GM12872 (cell line): ENCODE measurements around the gene SLC16A13.

Source experiments
- CTCF ChIP-seq: IDR thresholded peaks from 3 replicates; pipeline ENCODE4 v1.5.1; 2011; ENCODE audit warnings: low read depth, mild to moderate bottlenecking, low read length, moderate library complexity; ENCODE audit not compliant: insufficient read depth

SLC16A13 gene, protein sequence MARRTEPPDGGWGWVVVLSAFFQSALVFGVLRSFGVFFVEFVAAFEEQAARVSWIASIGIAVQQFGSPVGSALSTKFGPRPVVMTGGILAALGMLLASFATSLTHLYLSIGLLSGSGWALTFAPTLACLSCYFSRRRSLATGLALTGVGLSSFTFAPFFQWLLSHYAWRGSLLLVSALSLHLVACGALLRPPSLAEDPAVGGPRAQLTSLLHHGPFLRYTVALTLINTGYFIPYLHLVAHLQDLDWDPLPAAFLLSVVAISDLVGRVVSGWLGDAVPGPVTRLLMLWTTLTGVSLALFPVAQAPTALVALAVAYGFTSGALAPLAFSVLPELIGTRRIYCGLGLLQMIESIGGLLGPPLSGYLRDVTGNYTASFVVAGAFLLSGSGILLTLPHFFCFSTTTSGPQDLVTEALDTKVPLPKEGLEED

DNA sequence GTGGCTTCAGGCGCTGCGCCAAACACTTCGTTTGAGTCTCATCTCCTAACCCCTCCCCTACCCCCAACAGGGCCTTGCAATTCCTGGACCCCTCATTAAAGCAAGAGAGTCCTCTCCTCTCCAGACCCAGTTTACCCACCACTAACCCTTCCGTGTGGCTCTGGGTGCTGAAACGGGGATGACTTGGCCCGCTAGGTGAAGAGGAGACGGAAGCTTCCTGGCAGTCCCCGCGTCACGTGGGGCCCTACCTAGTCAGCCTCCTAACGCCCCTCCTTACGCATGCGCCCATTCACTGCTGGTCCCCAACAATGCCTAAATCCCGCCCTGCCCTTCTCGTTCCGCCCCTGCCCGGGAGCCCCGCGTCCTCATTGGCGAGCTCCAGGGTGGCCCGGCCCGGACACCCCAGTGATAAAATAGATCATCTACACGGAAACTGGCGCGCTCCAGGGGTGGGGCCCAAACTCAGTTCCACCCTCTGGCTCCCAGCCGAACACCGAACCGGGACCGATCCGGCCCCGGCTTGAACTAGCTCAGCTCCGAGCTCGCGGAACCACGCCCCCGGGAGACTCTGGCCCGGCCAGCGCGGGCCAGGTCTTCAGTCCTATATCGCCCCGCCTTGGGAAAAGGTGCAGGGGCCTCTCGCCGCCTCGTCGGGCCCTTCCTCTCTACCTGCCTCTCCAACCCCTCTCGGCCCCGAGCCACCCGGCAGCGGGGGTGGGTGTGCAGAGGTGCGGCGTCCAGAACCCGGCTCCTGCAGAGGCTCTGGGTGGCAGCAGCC, at the start of gene SLC16A13:
Gene SLC16A13 (plus strand): TSS at position 425 of the 778 bp plus-strand sequence. CDS start 368 bp downstream, outside the sequence.
- TF ChIP-seq CTCF = no peak

- TF ChIP-seq CTCF = no peak
Measured at GRCh38 chr17:6986676-6987075, 49.1 kb upstream of the SLC16A13 start.

DNA sequence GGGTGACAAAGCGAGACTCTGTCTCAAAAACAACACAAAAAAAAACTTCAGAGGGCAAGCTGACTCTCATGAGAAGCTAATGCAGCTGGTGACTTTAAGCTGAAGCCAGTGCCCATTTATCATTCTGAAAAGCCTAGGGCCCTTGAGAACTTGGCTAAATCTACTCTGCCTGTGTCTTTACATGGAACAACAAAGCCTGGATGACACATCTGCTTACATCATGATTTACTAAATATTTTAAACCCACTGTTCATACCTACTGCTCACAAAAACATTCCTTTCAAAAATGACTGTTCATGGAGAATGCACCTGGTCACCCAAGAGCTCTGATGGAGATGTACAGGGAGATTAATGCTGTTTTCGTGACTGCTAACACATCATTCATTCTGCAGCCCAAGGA, 46.0 kb upstream of the SLC16A13 start:
- no peak for TF ChIP-seq CTCF

- no peak for TF ChIP-seq CTCF
Measured at GRCh38 chr17:6994118-6994598, 41.7 kb upstream of the SLC16A13 start.

DNA sequence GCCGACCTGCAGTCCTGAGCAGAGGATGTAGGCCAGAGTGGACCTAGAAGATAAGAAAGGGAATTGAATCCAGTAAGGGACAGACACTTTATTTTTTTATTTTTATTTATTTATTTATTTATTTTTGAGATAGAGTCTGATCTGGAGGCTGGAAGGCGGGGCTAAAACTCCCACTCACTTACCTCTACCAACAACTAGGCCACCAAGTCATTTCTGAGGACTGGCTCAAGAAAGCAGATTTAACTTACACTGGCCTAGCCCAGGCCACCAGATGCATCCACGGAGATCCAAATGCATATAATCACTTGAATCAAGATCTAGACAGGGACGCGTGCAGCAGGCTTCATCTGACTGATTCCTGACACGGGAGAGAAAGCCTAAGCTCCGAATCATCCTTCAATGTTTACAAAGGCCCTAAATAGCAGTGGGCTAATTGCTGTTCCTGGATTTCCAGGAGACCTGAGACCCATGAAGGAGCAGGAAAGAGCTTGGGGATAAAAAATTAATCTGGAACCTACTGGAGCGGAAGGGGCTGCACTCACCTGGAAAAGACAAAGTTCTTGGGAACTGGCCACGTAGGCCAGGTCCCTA, 41.1 kb upstream of the SLC16A13 start:
- TF ChIP-seq CTCF = no peak

DNA sequence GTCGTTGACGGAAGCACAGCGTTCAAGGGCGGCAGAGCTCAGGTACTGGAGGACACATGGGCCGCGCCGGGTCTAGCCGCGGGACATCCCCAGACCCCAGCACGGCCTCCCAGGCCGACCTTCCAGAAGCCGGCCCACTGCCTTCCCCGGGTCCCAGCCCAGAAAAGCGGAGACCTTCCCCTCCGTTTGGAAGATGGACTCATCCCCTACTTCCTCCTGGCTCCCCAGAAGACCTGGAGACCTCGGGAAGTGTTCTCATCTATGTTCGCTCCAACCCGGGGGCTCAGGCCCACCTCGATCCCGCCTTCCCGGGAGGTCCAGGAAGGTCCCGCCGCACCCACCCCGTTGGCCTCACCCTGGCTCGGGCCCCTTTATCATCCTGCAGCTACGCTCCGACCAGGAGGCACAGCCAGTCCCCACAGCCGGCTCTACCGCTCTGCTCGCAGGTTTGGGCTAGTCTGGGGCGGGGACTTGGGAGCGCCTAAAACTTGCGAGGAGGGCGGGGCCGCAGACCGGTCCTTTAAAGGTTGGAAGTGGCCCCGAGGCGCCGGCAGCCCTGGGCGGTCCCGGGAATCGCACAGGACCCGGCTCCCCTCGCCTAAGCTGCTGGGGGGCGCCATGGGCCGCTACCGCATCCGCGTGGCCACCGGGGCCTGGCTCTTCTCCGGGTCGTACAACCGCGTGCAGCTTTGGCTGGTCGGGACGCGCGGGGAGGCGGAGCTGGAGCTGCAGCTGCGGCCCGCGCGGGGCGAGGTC, 40.1 kb upstream of the SLC16A13 start, which contains the start of gene ALOX12:
Gene ALOX12 (plus strand): TSS at position 550 of the 756 bp plus-strand sequence. CDS start 69 bp downstream, at position 619.
- no peak for TF ChIP-seq CTCF
